ES-I3 (cell line): ENCODE data around the gene CLCN7.

Experiments used
- H3K36me3 ChIP-seq: 2 replicates; pipeline ENCODE4 v1.6.1; 2013; ENCODE audit warnings: mild to moderate bottlenecking, low read length, control low read depth, moderate library complexity; ENCODE audit not compliant: insufficient read depth
- H3K4me1 ChIP-seq: 2 replicates; pipeline ENCODE4 v1.6.1; 2013; ENCODE audit warnings: mild to moderate bottlenecking, control low read depth, low read length; ENCODE audit not compliant: insufficient read depth
- H3K9ac ChIP-seq: 2 replicates; pipeline ENCODE4 v1.6.1; 2013; ENCODE audit warnings: low read depth, mild to moderate bottlenecking, low read length, moderate library complexity
- H3K9me3 ChIP-seq: 2 replicates; pipeline ENCODE4 v1.6.1; 2013; ENCODE audit warnings: mild to moderate bottlenecking, low read length, moderate library complexity; ENCODE audit not compliant: control insufficient read depth, insufficient read depth

Gene CLCN7

GRCh38 chr16:1420111-1420539 lies 54.7 kb downstream of the CLCN7 start:
- H3K4me1 ChIP-seq = no peaks in the 10 kb centered on the region
- H3K36me3 ChIP-seq = no peaks in the 10 kb centered on the region
- peak overlapping the region; percentile 73 for H3K9ac ChIP-seq
- no peaks in the 10 kb centered on the region for H3K9me3 ChIP-seq

DNA sequence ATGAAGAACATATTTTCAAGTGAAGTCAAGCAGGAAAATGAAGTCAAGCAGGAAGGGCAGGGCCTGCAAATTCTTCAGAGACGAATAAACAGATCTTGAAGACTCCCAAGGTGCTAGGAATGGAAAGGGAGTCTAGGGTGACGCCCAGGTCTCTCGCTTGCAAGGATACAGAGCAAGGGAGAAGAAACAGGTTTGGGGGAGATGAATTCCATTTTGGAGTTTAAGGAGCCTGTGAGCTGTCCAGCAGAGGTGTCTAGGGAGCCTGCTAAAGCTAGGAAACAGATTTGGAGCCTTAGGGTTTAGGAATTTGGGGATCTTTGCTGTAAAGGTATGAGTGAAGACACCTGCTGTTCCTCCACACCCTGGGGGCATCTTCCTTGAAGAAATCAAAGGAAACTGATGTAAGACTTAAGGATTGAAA lies 58.3 kb downstream of the CLCN7 start:
- H3K4me1 ChIP-seq = no peaks in the 10 kb centered on the region
- H3K36me3 ChIP-seq = no peaks in the 10 kb centered on the region
- no peaks in the 10 kb centered on the region for H3K9me3 ChIP-seq
- no peak overlapping the region for H3K9ac ChIP-seq

GRCh38 chr16:1414532-1415260 lies 60.1 kb downstream of the CLCN7 start, which contains the start of gene UNKL:
TSS of gene UNKL (minus strand) at chr16:1414704. CDS start at chr16:1414691, 13 bp downstream.
- H3K9ac ChIP-seq = peak within 1 kb of the TSS; percentile 60
- no peaks in the 10 kb centered on the region for H3K36me3 ChIP-seq
- no peaks in the 10 kb centered on the region for H3K4me1 ChIP-seq
- no peaks in the 10 kb centered on the region for H3K9me3 ChIP-seq

- Histone ChIP-seq H3K9ac (peak overlapping the region; percentile 60), H3K4me1 (no peaks in the 10 kb centered on the region), H3K36me3 (no peaks in the 10 kb centered on the region), H3K9me3 (no peaks in the 10 kb centered on the region)
These were observed 60.9 kb downstream of the CLCN7 start for GRCh38 chr16:1413684-1414531.

- Histone ChIP-seq H3K9me3 (no peaks in the 10 kb centered on the region), H3K9ac (no peak overlapping the region), H3K4me1 (no peaks in the 10 kb centered on the region), H3K36me3 (no peaks in the 10 kb centered on the region)
These were observed 62.0 kb downstream of the CLCN7 start for GRCh38 chr16:1412847-1413246.

DNA sequence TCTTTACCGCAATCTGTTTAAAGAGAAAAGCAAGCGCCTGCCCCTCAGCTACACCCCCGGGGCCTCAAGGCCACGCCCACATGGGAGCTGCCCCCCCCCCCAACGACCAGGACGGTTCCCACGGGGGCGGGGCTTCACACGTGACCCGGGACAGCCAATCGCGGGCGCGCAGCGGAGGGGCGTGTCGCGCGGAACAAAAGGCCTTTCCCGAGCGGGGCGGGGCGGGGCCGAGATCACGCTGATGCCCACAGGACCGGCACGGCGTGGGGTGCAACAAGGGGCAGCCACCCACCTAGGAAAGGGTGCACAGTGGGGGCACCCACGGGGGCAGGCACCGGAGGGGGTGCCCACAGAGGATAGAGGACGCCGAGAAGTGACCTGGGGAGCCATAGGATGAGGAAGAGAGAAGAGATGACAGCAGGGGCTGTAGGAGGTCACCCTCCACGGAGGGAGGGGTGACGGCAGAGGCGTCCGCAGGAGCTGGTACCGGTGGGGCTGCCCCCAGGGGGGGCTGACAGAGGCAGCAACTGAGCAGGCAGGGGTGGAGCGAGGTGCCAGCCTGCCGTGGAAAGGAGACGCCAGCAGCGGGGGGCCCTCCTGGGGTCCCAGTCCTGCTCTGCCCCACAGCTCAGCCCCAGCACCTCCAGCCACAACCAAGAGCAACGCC lies 66.5 kb downstream of the CLCN7 start:
- Histone ChIP-seq H3K9me3 (no peaks in the 10 kb centered on the region), H3K9ac (peak overlapping the region; percentile 61; the same call in 1 of the 2 replicates), H3K36me3 (no peaks in the 10 kb centered on the region)

DNA sequence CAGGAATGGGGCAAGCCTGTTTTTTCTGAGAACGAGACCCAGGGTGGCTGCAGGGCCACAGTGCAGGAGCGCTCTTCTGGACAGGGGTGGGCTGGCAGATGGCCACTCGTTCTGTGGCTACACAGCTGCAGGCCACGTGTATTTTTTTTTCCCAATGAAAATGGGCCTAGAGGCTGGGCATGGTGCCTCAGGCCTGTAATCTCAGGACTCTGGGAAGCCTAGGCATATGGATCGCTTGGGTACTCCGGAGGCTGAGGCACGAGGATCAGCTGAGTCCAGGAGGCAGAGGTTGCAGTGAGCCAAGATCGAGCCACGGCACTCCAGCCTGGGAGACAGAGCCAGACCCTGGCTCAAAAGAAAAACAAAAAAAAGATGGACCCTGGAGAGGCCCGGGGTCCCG lies 67.1 kb downstream of the CLCN7 start:
- Histone ChIP-seq H3K9me3 (no peaks in the 10 kb centered on the region), H3K4me1 (no peaks in the 10 kb centered on the region), H3K9ac (peak overlapping the region; percentile 61; the same call in 1 of the 2 replicates), H3K36me3 (no peaks in the 10 kb centered on the region)

More for the DNA sequence above, 66.5 kb downstream of the CLCN7 start:
- no peaks in the 10 kb centered on the region for H3K4me1 ChIP-seq

DNA sequence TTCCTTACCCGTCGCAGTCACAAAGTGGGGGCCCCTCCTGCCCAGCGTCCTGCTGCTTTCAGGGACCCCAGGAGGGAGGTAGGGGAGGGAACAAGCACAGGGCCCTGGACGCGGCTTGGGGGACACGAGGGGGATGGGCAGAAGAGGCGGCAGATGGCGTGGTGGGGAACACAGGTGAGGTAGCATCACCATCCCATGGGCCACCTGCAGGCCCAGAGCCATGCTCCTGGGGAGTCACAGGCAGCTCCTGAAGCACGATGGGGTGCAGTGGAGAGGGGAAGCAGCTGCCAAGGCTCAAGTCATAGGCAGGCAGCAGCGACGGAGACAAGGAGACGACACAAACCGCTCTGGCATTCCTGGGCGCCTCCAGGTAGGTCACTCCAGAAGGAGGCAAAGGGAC lies 71.1 kb downstream of the CLCN7 start:
- Histone ChIP-seq H3K4me1 (no peaks in the 10 kb centered on the region), H3K9me3 (no peaks in the 10 kb centered on the region), H3K36me3 (no peaks in the 10 kb centered on the region), H3K9ac (no peak overlapping the region)

DNA sequence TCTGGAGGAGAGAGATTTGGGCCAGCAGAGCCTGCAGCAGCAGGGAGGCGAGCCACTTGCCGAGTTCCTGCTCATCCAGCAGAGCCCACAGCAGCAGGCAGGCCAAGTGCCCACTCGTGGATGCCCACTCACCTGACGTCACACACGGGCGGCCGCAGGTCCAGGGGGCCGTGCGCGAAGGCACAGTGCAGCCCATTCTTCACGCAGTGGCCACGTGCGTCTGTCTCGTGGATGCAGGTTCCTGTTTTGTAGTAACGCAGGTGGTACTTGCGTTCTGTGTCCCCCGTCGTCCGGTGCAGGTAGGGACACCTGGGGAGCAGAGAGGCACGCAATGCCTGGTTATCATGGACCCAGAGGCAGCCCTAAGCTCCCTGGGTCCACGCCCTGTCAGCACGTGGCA lies 71.8 kb downstream of the CLCN7 start:
- no peaks in the 10 kb centered on the region for H3K36me3 ChIP-seq
- H3K4me1 ChIP-seq = no peaks in the 10 kb centered on the region
- H3K9me3 ChIP-seq = no peaks in the 10 kb centered on the region
- no peak overlapping the region for H3K9ac ChIP-seq

- Histone ChIP-seq H3K36me3 (no peaks in the 10 kb centered on the region), H3K4me1 (no peaks in the 10 kb centered on the region), H3K9ac (no peak overlapping the region), H3K9me3 (no peaks in the 10 kb centered on the region)
These were observed 73.1 kb downstream of the CLCN7 start for GRCh38 chr16:1401758-1402154.

GRCh38 chr16:1401061-1401757 lies 73.6 kb downstream of the CLCN7 start:
- Histone ChIP-seq H3K9me3 (no peaks in the 10 kb centered on the region), H3K36me3 (no peaks in the 10 kb centered on the region), H3K9ac (no peak overlapping the region), H3K4me1 (no peaks in the 10 kb centered on the region)

- Histone ChIP-seq H3K9me3 (no peaks in the 10 kb centered on the region), H3K4me1 (no peaks in the 10 kb centered on the region), H3K9ac (no peak overlapping the region), H3K36me3 (no peaks in the 10 kb centered on the region)
These were observed 75.8 kb downstream of the CLCN7 start for GRCh38 chr16:1398826-1399581.

DNA sequence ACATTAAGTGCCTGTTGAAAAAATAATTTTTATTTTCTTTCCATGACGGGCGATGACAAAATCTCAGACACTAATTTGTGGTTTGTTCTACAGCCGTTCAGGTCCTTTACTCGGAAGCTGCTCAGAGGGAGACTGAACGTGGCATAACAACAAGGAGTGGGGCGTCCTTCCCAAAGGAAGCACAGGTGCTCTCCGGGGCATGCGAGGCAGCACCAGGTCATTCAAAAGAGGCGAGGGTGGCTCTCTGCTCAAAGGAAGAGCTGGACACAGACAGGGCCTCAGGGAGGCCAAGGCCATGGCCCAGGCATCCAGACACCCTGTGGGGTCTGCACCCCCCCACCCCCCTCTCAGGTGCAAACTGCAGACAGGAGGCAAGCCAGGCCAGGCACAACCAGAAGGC lies 76.5 kb downstream of the CLCN7 start:
- H3K4me1 ChIP-seq = no peaks in the 10 kb centered on the region
- H3K9ac ChIP-seq = no peak overlapping the region
- no peaks in the 10 kb centered on the region for H3K9me3 ChIP-seq
- H3K36me3 ChIP-seq = no peaks in the 10 kb centered on the region
